AG08395 (cell line): Measurements from ENCODE around the gene TOPAZ1.

Experiments used
- DNase-seq: peaks from one replicate; pipeline ENCODE4 v3.0.0; 2012; ENCODE audit warnings: mixed read lengths, low spot score

Gene TOPAZ1

GRCh38 chr3:44248152-44248551, 6.5 kb downstream of the TOPAZ1 start:
- DNase-seq: no peak

- no peak for DNase-seq
These were observed 10.8 kb downstream of the TOPAZ1 start for GRCh38 chr3:44252332-44252959.

GRCh38 chr3:44259404-44259803, 17.7 kb downstream of the TOPAZ1 start:
- no peak for DNase-seq

- DNase-seq: no peak
These were observed 22.5 kb downstream of the TOPAZ1 start for GRCh38 chr3:44264146-44264545.

GRCh38 chr3:44265815-44266214, 24.1 kb downstream of the TOPAZ1 start:
- DNase-seq: no peak

GRCh38 chr3:44272191-44272590, 30.5 kb downstream of the TOPAZ1 start:
- DNase-seq: no peak

- DNase-seq: no peak
These were observed 36.2 kb downstream of the TOPAZ1 start for GRCh38 chr3:44277925-44278324.

- DNase-seq: no peak
These were observed 38.4 kb downstream of the TOPAZ1 start for GRCh38 chr3:44280077-44280476.

- no peak for DNase-seq
These were observed 38.9 kb downstream of the TOPAZ1 start for GRCh38 chr3:44280631-44281030.

GRCh38 chr3:44284949-44285348, 43.3 kb downstream of the TOPAZ1 start:
- no peak for DNase-seq

- DNase-seq: no peak
These were observed 48.3 kb downstream of the TOPAZ1 start for GRCh38 chr3:44289882-44290462.

- no peak for DNase-seq
These were observed 50.6 kb downstream of the TOPAZ1 start for GRCh38 chr3:44292276-44292675.

GRCh38 chr3:44292947-44293346, 51.3 kb downstream of the TOPAZ1 start:
- DNase-seq: no peak

GRCh38 chr3:44297255-44297654, 55.6 kb downstream of the TOPAZ1 start:
- DNase-seq: no peak

GRCh38 chr3:44301746-44302145, 60.1 kb downstream of the TOPAZ1 start:
- no peak for DNase-seq

GRCh38 chr3:44309500-44309899, 67.8 kb downstream of the TOPAZ1 start:
- DNase-seq: no peak

GRCh38 chr3:44318891-44319311, 77.2 kb downstream of the TOPAZ1 start:
- DNase-seq: no peak

- DNase-seq: no peak
These were observed 79.6 kb downstream of the TOPAZ1 start for GRCh38 chr3:44321335-44321734.

GRCh38 chr3:44323341-44323955, 81.8 kb downstream of the TOPAZ1 start:
- peak; percentile 51 for DNase-seq

GRCh38 chr3:44324584-44324983, 82.9 kb downstream of the TOPAZ1 start:
- DNase-seq: no peak

GRCh38 chr3:44326019-44326418, 84.3 kb downstream of the TOPAZ1 start:
- DNase-seq: no peak

- no peak for DNase-seq
These were observed 84.8 kb downstream of the TOPAZ1 start for GRCh38 chr3:44326515-44326914.

- DNase-seq: no peak
These were observed 88.3 kb downstream of the TOPAZ1 start for GRCh38 chr3:44329946-44330345.

- no peak for DNase-seq
These were observed 88.8 kb downstream of the TOPAZ1 start for GRCh38 chr3:44330444-44330843.
